Activated B cell treated with CpG ODN at 0.5 μM for 24 hours (primary cell): ENCODE measurements around the gene STAB2. TPM values are rescaled to one million over a fixed set of nuclear protein-coding genes. Genes with fewer than 3 reads are reported as not detected.
"Not testable (repeated sequence)": the region's sequence is repeated elsewhere in the genome, so short reads cannot be mapped to it uniquely, and the experiment has no call there.

Experiments
- ATAC-seq: fragments of 200-7000 bp; cut with Tn5 transposase; one replicate; pipeline ENCODE4 v1.10.0; 2021; ENCODE audit warnings: low read depth, mild to moderate bottlenecking, moderate library complexity
- CTCF ChIA-PET: fragments of 350-600 bp; sonication (Branson Sonifier 250); formaldehyde crosslinking; loops from one replicate; lab custom pipeline; 2021; ENCODE audit warnings: antibody characterized with exemption; lab: Charles Lee
- POLR2A ChIA-PET: fragments of 350-600 bp; sonication (Branson Sonifier 250); formaldehyde crosslinking; loops from one replicate; lab custom pipeline; 2021; ENCODE audit warnings: antibody characterized with exemption; lab: Charles Lee
- DNase-seq: peaks from one replicate; pipeline ENCODE4 v3.0.0; 2022
- H3K27ac Mint-ChIP-seq: one replicate; pipeline ENCODE4 v1.8.0; 2020; ENCODE audit warnings: mixed read lengths
- H3K27me3 Mint-ChIP-seq: one replicate; pipeline ENCODE4 v1.8.0; 2021; ENCODE audit warnings: mixed read lengths
- H3K36me3 Mint-ChIP-seq: one replicate; pipeline ENCODE4 v1.8.0; 2021; ENCODE audit warnings: low read depth, mixed read lengths
- H3K4me1 Mint-ChIP-seq: one replicate; pipeline ENCODE4 v1.8.0; 2021; ENCODE audit warnings: mixed read lengths
- H3K4me3 Mint-ChIP-seq: one replicate; pipeline ENCODE4 v1.8.0; 2020; ENCODE audit warnings: mild to moderate bottlenecking, mixed read lengths
- H3K9me3 Mint-ChIP-seq: one replicate; pipeline ENCODE4 v1.8.0; 2020; ENCODE audit warnings: mixed read lengths
- intact Hi-C: fragments of 100-400 bp; cut with micrococcal nuclease; formaldehyde crosslinking; loops from one replicate; pipeline ENCODE4 v1.15.1; 2024
- total RNA-seq: library from RNA; stranded (reverse); gene quantifications from 2 replicates; pipeline ENCODE4 v1.2.3, GENCODE V29; 2022
- TF ChIP-seq, protein P1 (sequence below): fragments of 200-600 bp; IDR thresholded peaks from one replicate; pipeline ENCODE4 v1.8.0; 2022; ENCODE audit warnings: antibody characterized with exemption, mild to moderate bottlenecking

The STAB2 gene
- total RNA-seq, 1 donor from 2014 or later, result not detected

DNA sequence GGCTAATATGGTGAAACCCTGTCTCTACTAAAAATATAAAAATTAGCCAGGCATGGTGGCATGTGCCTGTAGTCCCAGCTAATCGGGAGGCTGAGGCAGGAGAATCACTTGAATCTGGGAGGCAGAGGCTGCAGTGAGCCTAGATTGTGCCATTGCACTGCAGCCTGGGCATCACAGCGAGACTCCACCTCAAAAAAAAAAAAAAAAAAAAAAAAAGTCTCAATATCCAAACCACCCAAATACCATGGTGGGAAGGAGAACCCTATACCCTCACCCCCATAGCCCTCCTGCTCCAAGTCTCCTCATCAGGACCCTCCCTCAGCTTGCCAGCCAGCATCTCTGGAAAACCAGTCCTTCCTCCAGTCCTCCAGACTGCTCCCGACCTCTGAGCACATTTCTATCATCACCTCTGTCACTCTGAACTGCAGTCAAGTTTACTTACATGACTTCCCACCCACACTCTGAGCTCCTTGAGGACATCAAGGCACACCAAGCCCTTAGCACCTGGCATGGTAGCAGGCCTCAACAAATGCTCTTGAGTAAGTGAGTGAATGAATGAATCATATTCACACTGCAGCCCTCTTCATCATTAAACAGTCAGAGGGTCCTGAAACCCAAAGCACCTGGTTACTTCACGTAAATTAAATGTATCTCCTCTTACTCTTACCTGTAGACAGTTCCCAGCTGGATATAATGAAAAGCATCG, 218.7 kb downstream of the STAB2 start:
- POLR2A ChIA-PET, result no interaction called here
- intact Hi-C loops, result no loop called here
- no peak for ATAC-seq

DNA sequence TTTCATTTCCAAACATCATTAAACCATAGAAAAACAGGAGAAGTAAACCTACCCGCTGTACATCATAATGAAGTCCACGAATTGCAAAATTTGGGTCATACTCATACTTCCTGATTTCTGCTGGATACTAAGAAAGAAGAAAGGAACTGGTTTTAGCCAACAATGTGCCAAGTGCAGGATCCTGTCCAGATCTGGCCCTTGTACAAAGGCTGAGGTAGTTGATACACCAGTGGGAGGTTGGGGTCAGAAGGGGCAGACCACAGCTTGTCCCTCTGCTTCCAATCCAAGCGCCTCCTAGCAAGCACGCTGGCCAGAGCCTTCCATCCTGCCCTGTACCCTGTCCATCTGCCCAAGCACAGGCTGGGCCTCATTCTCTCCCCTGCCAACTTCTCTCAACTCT, 219.7 kb downstream of the STAB2 start:
- Mint-ChIP-seq H3K4me3 (no peak overlapping the region), H3K9me3 (no peaks in the 10 kb centered on the region), H3K27me3 (no peaks in the 10 kb centered on the region), H3K4me1 (no peaks in the 10 kb centered on the region), H3K36me3 (peaks cover 68% of the 10 kb centered on the region), H3K27ac (no peak overlapping the region)
- POLR2A ChIA-PET, result no interaction called here
- CTCF ChIA-PET, result no interaction called here
- TF ChIP-seq, protein P1, sequence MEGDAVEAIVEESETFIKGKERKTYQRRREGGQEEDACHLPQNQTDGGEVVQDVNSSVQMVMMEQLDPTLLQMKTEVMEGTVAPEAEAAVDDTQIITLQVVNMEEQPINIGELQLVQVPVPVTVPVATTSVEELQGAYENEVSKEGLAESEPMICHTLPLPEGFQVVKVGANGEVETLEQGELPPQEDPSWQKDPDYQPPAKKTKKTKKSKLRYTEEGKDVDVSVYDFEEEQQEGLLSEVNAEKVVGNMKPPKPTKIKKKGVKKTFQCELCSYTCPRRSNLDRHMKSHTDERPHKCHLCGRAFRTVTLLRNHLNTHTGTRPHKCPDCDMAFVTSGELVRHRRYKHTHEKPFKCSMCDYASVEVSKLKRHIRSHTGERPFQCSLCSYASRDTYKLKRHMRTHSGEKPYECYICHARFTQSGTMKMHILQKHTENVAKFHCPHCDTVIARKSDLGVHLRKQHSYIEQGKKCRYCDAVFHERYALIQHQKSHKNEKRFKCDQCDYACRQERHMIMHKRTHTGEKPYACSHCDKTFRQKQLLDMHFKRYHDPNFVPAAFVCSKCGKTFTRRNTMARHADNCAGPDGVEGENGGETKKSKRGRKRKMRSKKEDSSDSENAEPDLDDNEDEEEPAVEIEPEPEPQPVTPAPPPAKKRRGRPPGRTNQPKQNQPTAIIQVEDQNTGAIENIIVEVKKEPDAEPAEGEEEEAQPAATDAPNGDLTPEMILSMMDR, result no peak
- ATAC-seq (no peak), DNase-seq (no peak)
- intact Hi-C loops, result no loop called here

More for the DNA sequence above, 218.7 kb downstream of the STAB2 start:
- Mint-ChIP-seq H3K9me3 (no peaks in the 10 kb centered on the region), H3K4me3 (no peak overlapping the region), H3K4me1 (no peaks in the 10 kb centered on the region), H3K27ac (no peak overlapping the region), H3K36me3 (peaks cover 61% of the 10 kb centered on the region), H3K27me3 (no peaks in the 10 kb centered on the region)
- DNase-seq, result no peak
- TF ChIP-seq, protein P1, result no peak
- CTCF ChIA-PET, result no interaction called here

GRCh38 chr12:103807561-103808238, 220.6 kb downstream of the STAB2 start:
- peaks cover 66% of the 10 kb centered on the region for H3K36me3 Mint-ChIP-seq
- H3K27me3 Mint-ChIP-seq, result no peaks in the 10 kb centered on the region
- TF ChIP-seq, protein P1, result no peak
- CTCF ChIA-PET, result no interaction called here
- H3K9me3 Mint-ChIP-seq, result no peaks in the 10 kb centered on the region
- DNase-seq (no peak), ATAC-seq (no peak)
- no peaks in the 10 kb centered on the region for H3K4me1 Mint-ChIP-seq
- H3K27ac Mint-ChIP-seq, result no peak overlapping the region
- intact Hi-C loops, result no loop called here
- H3K4me3 Mint-ChIP-seq, result no peak overlapping the region
- POLR2A ChIA-PET, result no interaction called here

DNA sequence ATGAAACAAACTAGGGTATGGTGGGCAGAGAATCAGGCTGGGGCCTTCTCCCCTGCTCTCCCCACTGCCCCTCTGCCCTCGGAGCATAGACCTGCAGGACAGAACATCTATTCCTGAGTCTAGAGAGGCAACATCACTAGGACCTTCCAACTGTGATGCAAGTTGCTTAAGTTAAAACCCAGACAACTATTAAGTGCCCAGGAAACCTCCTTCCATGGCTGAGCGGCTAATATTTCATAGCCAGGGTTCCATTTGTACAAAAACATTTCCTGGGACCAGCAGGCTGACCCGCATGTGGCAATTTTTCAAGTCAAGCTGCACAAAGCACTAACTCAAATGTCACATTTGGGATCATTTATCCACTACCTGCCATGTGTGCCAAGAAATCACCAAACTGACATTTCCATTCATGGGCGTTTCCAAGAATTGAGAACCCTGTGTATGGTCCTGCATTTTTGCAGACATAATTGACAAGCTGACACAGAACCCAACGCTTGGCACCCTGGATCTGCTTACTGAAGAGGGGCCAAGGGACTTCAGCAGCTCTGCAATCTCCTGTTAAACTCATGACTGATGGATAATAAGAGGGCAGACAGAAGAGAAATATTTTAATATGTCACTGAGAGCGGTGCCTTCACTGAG, 221.3 kb downstream of the STAB2 start:
- Mint-ChIP-seq H3K4me1 (no peaks in the 10 kb centered on the region), H3K36me3 (peaks cover 71% of the 10 kb centered on the region), H3K27ac (no peak overlapping the region), H3K9me3 (no peaks in the 10 kb centered on the region), H3K4me3 (no peak overlapping the region), H3K27me3 (no peaks in the 10 kb centered on the region)
- POLR2A ChIA-PET, result no interaction called here
- TF ChIP-seq, protein P1, result no peak
- intact Hi-C loops, result no loop called here
- CTCF ChIA-PET, result no interaction called here
- ATAC-seq, result no peak
- DNase-seq, result no peak

- intact Hi-C loops, result no loop called here
- POLR2A ChIA-PET, result no interaction called here
- Mint-ChIP-seq H3K4me3 (no peak overlapping the region), H3K4me1 (no peaks in the 10 kb centered on the region), H3K27me3 (no peaks in the 10 kb centered on the region), H3K27ac (no peak overlapping the region), H3K9me3 (no peaks in the 10 kb centered on the region), H3K36me3 (peaks cover 75% of the 10 kb centered on the region)
- no peak for ATAC-seq
- TF ChIP-seq, protein P1, result no peak
- DNase-seq, result no peak
- CTCF ChIA-PET, result no interaction called here
These were observed 222.1 kb downstream of the STAB2 start for GRCh38 chr12:103809154-103809553.

DNA sequence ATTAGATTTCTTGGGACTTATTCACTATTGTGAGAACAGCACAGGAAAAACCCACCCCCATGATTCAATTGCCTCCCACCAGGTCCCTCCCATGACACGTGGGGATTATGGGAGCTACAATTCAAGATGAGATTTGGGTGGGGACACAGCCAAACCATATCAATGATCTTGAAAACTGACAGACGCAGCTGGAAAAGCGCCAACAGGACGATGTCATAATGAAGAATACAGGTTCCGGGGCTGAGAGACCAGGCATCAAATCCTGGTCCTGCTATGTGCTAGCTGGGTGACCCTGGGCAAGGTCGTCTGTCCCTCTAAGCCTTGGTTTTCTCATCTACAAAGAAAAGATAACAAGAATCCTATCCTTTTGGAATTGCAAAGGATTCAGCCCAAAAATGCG, 222.6 kb downstream of the STAB2 start:
- H3K9me3 Mint-ChIP-seq, POLR2A ChIA-PET, ATAC-seq, CTCF ChIA-PET, DNase-seq, H3K4me1 Mint-ChIP-seq, H3K27ac Mint-ChIP-seq, H3K27me3 Mint-ChIP-seq, intact Hi-C loops, H3K4me3 Mint-ChIP-seq: not testable (repeated sequence)
- peaks cover 77% of the 10 kb centered on the region for H3K36me3 Mint-ChIP-seq
